Esophagus muscularis mucosa (tissue), 4 donors: ENCODE results near the gene TXLNA.

Source experiments
- EP300 ChIP-seq: sonication (generic); formaldehyde crosslinking; IDR thresholded peaks from one replicate; pipeline ENCODE4 v1.6.1; 2017; ENCODE audit warnings: antibody characterized with exemption
- POLR2A ChIP-seq: fragments of 450-650 bp; IDR thresholded peaks from one replicate; pipeline ENCODE4 v1.6.1; 2017; ENCODE audit warnings: antibody characterized with exemption, moderate library complexity, mild to moderate bottlenecking, low read depth
- POLR2AphosphoS5 ChIP-seq, 2 donors: sonication (generic); formaldehyde crosslinking; IDR thresholded peaks; one replicate each; pipeline ENCODE4 v1.6.1; 2017; ENCODE audit warnings: antibody characterized with exemption in 2 of 2
- TF ChIP-seq, protein P1 (sequence below), 3 experiments: fragments of 200-600 bp in 2 of 3; fragments of 450-650 bp in 1 of 3; sonication (generic) in 2 of 3; IDR thresholded peaks; one replicate each; pipeline ENCODE4 v1.5.1; 2017 to 2019; ENCODE audit warnings: antibody characterized with exemption in 3 of 3, mild to moderate bottlenecking in 2 of 3, moderate library complexity in 1 of 3

DNA sequence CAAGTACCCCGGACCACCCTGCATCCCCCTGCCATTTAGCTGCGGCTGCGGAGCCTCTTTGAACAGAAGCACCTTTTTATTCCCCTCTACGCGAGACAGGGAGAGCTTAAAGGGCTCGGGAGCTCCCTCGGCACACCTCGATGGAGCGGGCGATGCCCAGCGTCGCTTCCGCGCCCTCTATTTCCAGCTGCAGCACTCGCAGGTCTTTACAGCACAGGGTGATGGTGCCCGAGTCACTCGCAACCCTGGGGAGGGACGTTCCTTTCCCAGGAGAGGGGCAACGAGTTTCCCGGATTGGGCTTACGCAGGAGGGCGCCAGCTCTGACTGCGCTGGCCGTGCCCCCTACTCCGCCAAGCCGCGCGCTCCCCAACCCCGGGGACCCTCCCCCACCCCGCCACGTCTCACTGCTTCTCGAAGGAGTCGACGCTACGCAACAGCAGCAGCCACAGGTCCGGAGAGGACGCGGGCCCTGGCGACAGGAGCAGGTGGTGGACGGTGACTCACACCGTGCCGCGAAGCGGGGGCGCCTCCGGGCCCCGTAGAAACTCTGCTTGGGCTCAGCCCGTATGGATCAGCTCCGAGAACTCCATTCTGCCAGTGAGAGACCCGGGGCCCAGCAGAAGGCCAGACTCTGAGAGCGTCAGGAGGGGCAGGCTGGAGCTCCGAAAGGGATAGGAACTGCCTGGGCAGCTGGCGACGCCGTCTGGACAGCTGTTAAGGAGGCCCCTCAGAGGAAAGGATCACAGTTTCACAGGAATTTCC is 61.7 kb downstream of the TXLNA start:
- TF ChIP-seq, protein P1, sequence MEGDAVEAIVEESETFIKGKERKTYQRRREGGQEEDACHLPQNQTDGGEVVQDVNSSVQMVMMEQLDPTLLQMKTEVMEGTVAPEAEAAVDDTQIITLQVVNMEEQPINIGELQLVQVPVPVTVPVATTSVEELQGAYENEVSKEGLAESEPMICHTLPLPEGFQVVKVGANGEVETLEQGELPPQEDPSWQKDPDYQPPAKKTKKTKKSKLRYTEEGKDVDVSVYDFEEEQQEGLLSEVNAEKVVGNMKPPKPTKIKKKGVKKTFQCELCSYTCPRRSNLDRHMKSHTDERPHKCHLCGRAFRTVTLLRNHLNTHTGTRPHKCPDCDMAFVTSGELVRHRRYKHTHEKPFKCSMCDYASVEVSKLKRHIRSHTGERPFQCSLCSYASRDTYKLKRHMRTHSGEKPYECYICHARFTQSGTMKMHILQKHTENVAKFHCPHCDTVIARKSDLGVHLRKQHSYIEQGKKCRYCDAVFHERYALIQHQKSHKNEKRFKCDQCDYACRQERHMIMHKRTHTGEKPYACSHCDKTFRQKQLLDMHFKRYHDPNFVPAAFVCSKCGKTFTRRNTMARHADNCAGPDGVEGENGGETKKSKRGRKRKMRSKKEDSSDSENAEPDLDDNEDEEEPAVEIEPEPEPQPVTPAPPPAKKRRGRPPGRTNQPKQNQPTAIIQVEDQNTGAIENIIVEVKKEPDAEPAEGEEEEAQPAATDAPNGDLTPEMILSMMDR (IDR thresholded peaks at IDR 0.05): no peak
- TF ChIP-seq EP300: no peak
- no peak for TF ChIP-seq POLR2A
- TF ChIP-seq POLR2AphosphoS5 (IDR thresholded peaks at IDR 0.05): peak; percentile 22 to 43
